ENCODE measurements around the gene CLDN16. TPM values are rescaled to one million over a fixed set of nuclear protein-coding genes. Genes with fewer than 3 reads are reported as not detected.

CLDN16 gene
- total RNA-seq, 4 donors from 2014 or later, result 0.38 to 0.64 TPM; not detected in 2

DNA sequence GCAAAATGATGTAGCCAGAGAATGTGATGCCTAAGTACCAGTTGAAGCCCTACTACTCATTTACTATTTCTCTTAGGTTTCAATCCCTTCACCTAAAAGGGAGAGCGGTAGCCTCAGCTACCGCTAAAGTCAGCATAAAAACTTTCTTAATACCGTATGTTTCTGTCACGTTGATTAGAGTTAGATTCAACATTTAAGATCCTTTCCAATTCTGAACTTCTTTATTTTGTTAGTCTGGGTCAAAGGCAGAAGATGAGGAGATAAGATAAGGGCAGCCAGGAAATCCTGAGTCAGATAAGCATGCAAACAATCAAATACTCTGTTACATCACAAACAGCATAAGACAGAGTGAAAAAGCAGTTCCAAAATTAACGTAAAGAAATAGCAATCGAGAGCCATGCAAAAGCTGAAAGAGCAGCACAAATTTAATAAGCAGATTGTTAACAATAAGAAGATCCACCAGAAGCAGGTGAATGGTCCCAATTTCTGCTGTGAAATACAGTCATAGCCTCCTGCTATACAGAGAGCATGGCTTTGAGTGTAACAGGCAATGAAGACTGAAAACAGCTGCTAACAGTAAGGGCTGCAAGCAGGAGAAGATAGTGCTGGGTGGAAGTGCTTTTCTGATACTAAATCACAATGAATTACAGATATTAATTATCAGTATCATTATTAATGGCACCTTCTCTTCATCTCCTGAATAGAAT is 58.8 kb downstream of the CLDN16 start:
- 50 to 56% methylated on average over 6 of the region's 6 CpGs for WGBS, 2 donors
- no peak overlapping the region for H3K4me3 ChIP-seq
- H3K4me1 ChIP-seq, result no peaks in the 10 kb centered on the region
- TF ChIP-seq, protein P1, sequence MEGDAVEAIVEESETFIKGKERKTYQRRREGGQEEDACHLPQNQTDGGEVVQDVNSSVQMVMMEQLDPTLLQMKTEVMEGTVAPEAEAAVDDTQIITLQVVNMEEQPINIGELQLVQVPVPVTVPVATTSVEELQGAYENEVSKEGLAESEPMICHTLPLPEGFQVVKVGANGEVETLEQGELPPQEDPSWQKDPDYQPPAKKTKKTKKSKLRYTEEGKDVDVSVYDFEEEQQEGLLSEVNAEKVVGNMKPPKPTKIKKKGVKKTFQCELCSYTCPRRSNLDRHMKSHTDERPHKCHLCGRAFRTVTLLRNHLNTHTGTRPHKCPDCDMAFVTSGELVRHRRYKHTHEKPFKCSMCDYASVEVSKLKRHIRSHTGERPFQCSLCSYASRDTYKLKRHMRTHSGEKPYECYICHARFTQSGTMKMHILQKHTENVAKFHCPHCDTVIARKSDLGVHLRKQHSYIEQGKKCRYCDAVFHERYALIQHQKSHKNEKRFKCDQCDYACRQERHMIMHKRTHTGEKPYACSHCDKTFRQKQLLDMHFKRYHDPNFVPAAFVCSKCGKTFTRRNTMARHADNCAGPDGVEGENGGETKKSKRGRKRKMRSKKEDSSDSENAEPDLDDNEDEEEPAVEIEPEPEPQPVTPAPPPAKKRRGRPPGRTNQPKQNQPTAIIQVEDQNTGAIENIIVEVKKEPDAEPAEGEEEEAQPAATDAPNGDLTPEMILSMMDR (IDR thresholded peaks at IDR 0.05), result no peak
- no peak for TF ChIP-seq POLR2A (IDR thresholded peaks at IDR 0.05)
- no peak overlapping the region for H3K27ac ChIP-seq
- H3K27me3 ChIP-seq, result no peaks in the 10 kb centered on the region
- intact Hi-C loops (cut with DNase I), result no loop called here
- H3K36me3 ChIP-seq, result no peaks in the 10 kb centered on the region
- H3K9me3 ChIP-seq, result no peaks in the 10 kb centered on the region
- no peak for DNase-seq

DNA sequence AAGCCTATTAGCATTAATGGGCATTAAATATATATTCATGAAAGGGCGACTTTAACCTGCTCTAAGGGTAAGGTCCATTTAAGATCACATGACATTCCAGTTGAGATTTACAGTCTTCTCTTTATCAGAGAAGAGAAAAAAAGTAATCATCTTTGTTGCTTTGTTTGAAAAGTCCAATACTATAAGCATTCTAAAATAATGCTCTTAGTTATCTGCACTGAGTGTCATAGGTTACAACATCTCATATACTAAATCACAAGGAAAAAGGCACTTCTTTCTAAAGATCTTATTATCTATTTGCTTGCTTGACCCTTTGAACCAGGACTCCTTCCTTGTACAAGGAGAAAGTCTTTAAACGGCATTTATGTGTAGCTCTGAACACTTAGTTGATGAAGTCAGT is 60.3 kb downstream of the CLDN16 start:
- WGBS, 2 donors, result 67 to 84% methylated on average over 2 of the region's 2 CpGs
- H3K9me3 ChIP-seq, result no peaks in the 10 kb centered on the region
- H3K4me3 ChIP-seq, result no peak overlapping the region
- H3K4me1 ChIP-seq, result no peaks in the 10 kb centered on the region
- TF ChIP-seq, protein P1 (IDR thresholded peaks at IDR 0.05), result no peak
- TF ChIP-seq POLR2A (IDR thresholded peaks at IDR 0.05), result no peak
- no peak for DNase-seq
- intact Hi-C loops (cut with DNase I), result no loop called here
- H3K27me3 ChIP-seq, result no peaks in the 10 kb centered on the region
- no peak overlapping the region for H3K27ac ChIP-seq
- H3K36me3 ChIP-seq, result no peaks in the 10 kb centered on the region

DNA sequence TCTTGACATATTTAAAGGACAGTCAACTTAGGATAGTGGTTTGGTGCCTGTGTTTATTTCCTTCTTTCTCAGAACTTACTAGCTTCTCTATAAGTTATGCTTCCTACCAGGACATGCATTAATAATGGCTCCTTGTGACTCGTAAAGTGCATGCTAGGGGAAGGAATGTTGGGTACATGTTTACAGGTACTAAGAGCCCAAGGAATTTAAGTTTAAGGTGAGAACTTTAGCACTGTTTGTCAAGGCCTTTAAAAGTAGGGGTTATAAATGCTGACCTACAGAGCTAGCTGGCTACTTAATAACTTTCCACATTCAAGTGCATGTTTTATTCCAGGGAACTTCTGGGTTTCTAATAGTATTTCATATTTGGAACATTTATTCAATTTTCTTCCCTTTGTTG is 61.8 kb downstream of the CLDN16 start, which contains the start of gene TMEM207:
TMEM207 (minus strand) TSS at position 101 of the 400 bp plus-strand sequence; CDS start at position 9, 92 bp downstream.
- TF ChIP-seq, protein P1 (IDR thresholded peaks at IDR 0.05), result no peak
- TF ChIP-seq POLR2A (IDR thresholded peaks at IDR 0.05), result no peak
- 79 to 100% methylated on average over 1 of the region's 1 CpG for WGBS, 2 donors

DNA sequence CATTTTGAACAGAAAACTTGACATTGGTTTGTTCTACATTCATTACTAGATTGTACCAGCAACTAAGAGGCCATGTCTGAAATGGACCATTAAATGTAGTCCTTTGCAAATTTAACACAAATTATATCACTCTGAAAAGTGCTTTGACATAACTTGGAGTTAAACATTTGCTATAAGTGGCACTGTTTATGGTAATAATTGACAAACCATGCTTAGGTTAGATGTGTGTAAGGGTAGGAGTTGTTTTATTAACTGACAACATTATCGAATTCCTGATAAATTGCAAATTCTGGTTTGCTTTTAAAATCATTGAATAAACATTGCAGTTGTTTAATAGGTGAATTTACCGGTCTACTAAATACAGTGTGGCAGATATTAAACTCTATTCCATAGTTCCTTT is 67.9 kb downstream of the CLDN16 start:
- intact Hi-C loops (cut with DNase I), result no loop called here
- DNase-seq, result no peak
- TF ChIP-seq, protein P1 (IDR thresholded peaks at IDR 0.05), result no peak
- no peak for TF ChIP-seq POLR2A (IDR thresholded peaks at IDR 0.05)
- Histone ChIP-seq H3K4me1 (no peaks in the 10 kb centered on the region), H3K4me3 (no peak overlapping the region), H3K27me3 (no peaks in the 10 kb centered on the region), H3K27ac (no peak overlapping the region), H3K36me3 (no peaks in the 10 kb centered on the region), H3K9me3 (no peaks in the 10 kb centered on the region)
- 87 to 88% methylated on average over 2 of the region's 2 CpGs for WGBS, 2 donors

More for the DNA sequence above, 61.8 kb downstream of the CLDN16 start, which contains the start of gene TMEM207:
- no peak within 1 kb of the TSS for H3K4me3 ChIP-seq
- H3K27me3 ChIP-seq, result no peaks in the 10 kb centered on the region
- no peaks in the 10 kb centered on the region for H3K9me3 ChIP-seq
- no peak within 1 kb of the TSS for H3K27ac ChIP-seq
- intact Hi-C loops (cut with DNase I), result no loop called here
- H3K4me1 ChIP-seq, result no peaks in the 10 kb centered on the region
- H3K36me3 ChIP-seq, result no peaks in the 10 kb centered on the region
- DNase-seq, result no peak

DNA sequence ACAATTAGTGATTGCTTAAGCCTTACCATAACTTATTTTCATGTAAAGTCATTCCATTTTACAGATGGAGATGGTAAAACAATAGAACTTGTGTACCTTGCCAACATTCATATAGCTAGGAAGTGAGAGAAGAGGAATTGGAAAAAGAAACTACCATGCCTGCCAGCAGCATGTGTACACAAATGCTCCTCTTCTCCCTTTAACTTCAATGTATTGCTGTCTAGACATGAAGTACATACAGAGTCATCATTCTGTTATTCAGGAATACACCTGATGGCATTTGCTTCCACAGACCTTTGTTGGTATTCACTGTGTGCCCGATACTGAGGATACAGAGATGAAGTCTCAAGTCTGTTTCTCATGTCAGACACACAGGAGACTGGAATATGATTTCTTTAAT is 68.8 kb downstream of the CLDN16 start:
- WGBS, 2 donors, result 50 to 57% methylated on average over 1 of the region's 1 CpG
- Histone ChIP-seq H3K36me3 (no peaks in the 10 kb centered on the region), H3K9me3 (no peaks in the 10 kb centered on the region), H3K27ac (no peak overlapping the region), H3K27me3 (no peaks in the 10 kb centered on the region), H3K4me3 (no peak overlapping the region), H3K4me1 (no peaks in the 10 kb centered on the region)
- DNase-seq, result no peak
- intact Hi-C loops (cut with DNase I), result no loop called here
- no peak for TF ChIP-seq POLR2A (IDR thresholded peaks at IDR 0.05)
- TF ChIP-seq, protein P1 (IDR thresholded peaks at IDR 0.05), result no peak
